CD4-positive, alpha-beta T cell treated with Interleukin-17A for 4 hours (primary cell): ENCODE data around the gene LTK.
"Not testable (repeated sequence)": the region's sequence is repeated elsewhere in the genome, so short reads cannot be mapped to it uniquely, and the experiment has no call there.

Source experiments
- DNase-seq: peaks from one replicate; pipeline ENCODE4 v3.0.0-alpha.2; 2020; ENCODE audit warnings: mixed read lengths

The LTK gene

GRCh38 chr15:41473418-41473817 is 40.2 kb downstream of the LTK start:
- DNase-seq: no peak

GRCh38 chr15:41469644-41470043 is 44.0 kb downstream of the LTK start:
- not testable (repeated sequence) for DNase-seq

- no peak for DNase-seq
These were observed 46.9 kb downstream of the LTK start for GRCh38 chr15:41466711-41467110.

- DNase-seq: no peak
These were observed 47.7 kb downstream of the LTK start for GRCh38 chr15:41465822-41466421.

GRCh38 chr15:41464889-41465580 is 48.6 kb downstream of the LTK start:
- DNase-seq: no peak

GRCh38 chr15:41462084-41462795 is 51.4 kb downstream of the LTK start:
- no peak for DNase-seq
